HG03196 (cell line): ENCODE data around the gene C2orf69.
"Not testable (repeated sequence)": the region's sequence is repeated elsewhere in the genome, so short reads cannot be mapped to it uniquely, and the experiment has no call there.

Experiments
- ATAC-seq: cut with Tn5 transposase; IDR thresholded peaks from one replicate; pipeline ENCODE4 v1.9.1; 2021; ENCODE audit not compliant: unreplicated experiment

The C2orf69 gene

GRCh38 chr2:199911052-199911876 lies at the start of gene C2orf69:
C2orf69 (plus strand) TSS chr2:199911293; CDS start chr2:199911439, 146 bp downstream.
- ATAC-seq: peak; percentile 90

DNA sequence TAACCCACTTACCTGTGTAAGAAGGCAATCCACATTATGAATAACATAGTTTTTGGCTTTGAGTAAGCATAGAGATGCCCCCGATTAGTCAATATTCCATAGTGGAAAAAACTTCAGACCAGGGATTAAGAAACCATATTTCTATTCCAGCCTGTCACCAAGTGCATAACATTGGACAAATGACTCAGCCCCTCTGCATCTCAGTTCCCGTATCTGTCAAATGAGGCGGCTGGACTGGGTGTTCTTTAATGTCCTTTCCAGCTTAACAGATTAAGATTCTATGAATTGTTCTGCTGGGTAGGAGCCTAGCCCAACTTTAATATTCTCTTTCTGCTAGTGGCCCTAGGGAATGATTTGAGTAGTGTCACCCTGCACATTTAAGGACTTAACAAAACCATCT lies 48.3 kb upstream of the C2orf69 start:
- ATAC-seq: no peak

DNA sequence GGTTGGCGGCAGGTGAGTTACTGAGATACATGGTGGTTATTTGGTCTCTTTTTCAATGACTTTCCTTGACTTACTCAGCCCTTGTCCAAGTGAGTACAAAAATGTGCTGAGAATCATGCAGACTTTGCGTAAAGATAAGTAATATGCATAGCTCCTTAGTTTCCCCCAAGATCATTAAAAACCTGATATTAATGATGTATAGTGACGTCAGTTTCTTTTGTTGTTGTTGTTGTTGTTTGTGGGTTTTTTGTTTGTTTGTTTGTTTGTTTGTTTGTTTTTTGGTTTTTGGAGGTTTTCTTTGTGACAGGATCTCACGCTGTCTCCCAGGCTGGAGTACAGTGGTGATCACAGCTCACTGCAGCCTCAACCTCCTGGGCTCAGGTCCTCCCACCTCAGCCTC lies 45.2 kb upstream of the C2orf69 start:
- ATAC-seq: no peak

- no peak for ATAC-seq
Observed at GRCh38 chr2:199868431-199869226, 42.5 kb upstream of the C2orf69 start.

DNA sequence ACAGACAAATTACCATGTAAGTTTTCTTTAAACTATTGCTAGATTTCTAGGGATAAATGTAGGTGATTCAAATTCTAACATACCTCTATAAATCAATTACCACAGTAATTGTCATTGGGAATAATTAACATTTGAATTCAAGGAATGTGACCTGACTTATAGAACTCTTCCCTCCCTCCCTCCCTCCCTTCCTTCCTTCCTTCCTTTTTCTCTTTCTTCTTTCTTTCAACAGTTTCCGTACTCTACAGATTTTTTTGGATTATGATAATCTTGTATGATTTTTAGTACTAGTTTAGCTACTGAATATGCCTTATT lies 41.9 kb upstream of the C2orf69 start:
- ATAC-seq: no peak

DNA sequence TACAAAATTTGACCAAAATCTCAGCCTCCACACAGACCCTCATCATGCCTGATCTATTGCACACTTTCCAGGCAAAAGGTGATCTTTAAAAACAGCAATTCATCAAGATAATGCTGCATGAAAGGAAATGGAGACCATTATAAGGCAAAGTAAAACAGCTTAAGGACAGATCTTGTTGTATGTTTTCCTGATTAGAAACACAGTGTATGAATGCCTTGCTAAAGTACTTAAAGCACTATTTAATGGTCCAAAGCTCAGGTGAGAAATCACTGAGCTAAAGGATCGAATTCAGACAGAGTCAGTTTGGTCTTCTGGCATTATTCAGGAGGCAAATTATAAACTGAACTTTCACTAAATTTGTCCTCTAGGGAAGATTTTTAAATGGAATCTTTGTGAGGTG lies 41.4 kb upstream of the C2orf69 start:
- no peak for ATAC-seq

DNA sequence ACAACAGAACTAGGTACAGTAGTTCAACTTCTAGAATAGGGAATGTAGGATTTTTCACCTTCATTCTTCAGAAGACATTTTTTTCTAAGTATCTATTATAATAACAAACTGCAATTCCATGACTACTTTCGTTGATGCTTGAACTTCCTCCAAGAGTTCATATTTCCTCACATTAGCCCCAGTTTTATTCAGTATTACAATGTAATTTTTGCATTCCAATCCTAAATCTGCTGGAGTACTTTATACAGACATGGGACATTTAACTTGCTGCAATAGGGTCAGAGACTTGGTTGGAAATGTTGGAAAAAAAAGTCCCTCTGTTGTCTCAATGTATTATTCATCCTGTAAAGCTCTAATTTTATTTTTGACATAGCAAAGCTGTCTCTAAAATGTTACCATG lies 40.5 kb upstream of the C2orf69 start:
- no peak for ATAC-seq

GRCh38 chr2:199874209-199874608 lies 36.9 kb upstream of the C2orf69 start:
- no peak for ATAC-seq

DNA sequence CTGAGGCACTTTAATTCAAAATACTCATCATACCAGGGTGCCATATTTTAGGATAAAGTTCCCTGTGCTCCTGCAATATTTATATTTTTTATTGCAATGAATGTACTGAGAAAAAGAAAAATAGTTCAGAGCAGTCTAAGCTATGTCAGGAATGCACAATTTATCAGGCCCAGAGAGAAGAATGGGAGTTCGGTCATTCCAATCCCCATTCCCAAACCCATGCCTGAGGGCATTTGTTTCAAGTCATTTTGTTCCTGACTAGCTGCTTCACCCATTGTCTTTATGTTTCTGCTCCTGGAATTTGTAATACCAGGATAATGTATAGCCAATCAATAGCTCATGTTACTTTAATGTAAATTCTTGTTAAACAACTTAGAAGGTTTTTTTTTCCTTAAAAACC lies 35.7 kb upstream of the C2orf69 start:
- ATAC-seq: no peak

GRCh38 chr2:199882667-199883066 lies 28.4 kb upstream of the C2orf69 start:
- no peak for ATAC-seq

GRCh38 chr2:199883474-199884212 lies 27.4 kb upstream of the C2orf69 start:
- ATAC-seq: no peak

DNA sequence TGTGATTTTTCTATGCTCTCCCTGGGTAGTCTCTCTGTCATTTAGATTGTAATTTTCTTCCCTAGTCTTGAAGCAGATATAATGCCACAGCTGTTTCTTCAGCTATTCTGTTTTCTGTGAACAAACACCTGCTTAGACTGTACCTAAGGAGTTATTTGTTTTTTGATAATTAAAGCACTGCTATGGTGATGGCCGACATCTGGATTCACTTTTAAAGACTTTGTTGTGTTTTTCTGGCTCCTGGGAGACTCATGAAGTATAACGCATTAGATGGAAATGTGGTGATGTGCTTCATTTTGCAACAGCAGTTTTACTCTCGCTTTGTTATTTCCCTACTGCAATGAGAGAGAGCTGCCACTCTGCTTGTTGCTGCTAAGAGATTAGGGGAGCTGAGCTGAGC lies 15.7 kb upstream of the C2orf69 start:
- ATAC-seq: no peak

DNA sequence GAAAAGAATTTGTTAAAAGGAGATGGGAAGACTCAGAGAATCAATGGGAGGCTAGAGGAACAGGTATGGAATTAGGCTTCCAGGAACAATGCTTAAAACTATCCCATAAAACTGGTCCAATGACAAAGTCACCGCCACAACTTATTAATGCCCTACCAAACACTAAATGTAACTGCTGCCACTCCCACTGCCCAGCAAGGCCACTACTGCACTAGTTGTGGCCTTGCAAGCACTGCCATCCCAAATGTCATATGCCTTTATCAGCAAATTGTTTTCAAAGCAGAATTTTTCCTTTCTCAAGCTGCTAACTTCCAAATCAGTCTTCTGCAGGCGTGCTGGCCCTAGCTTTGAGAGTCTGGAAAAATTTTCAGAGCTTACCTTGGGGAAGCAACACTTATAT lies 14.5 kb upstream of the C2orf69 start:
- no peak for ATAC-seq

GRCh38 chr2:199901942-199902341 lies 9.2 kb upstream of the C2orf69 start:
- no peak for ATAC-seq

- no peak for ATAC-seq
Observed at GRCh38 chr2:199902486-199903110, 8.5 kb upstream of the C2orf69 start.

DNA sequence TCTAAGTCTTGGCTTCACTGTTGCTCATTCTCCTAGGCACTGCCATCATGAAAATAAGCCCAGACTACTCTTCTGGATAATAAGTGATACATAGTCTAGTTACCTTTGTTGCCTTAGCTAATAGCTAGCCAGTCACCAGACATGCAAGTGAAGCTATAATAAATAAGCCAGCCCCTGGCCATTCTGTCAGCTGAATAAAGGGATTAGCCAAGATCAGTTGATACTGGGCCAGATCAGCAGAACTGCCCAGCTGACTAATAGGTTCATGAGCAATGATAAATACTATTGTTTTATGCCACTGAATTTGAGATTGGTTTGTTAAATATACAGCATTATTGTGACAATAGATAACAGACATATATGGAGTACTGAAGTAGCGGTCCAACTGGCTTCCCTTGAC lies 8.0 kb upstream of the C2orf69 start:
- no peak for ATAC-seq

GRCh38 chr2:199907008-199907714 lies 3.9 kb upstream of the C2orf69 start:
- ATAC-seq: no peak

- ATAC-seq: no peak
Observed at GRCh38 chr2:199910338-199911051, 598 bp upstream of the C2orf69 start.

- no peak for ATAC-seq
Observed at GRCh38 chr2:199911877-199912161, 726 bp downstream of the C2orf69 start.

- ATAC-seq: not testable (repeated sequence)
Observed at GRCh38 chr2:199912553-199913114, 1.5 kb downstream of the C2orf69 start.
